ENCODE measurements around the gene OSBPL6.

DNA sequence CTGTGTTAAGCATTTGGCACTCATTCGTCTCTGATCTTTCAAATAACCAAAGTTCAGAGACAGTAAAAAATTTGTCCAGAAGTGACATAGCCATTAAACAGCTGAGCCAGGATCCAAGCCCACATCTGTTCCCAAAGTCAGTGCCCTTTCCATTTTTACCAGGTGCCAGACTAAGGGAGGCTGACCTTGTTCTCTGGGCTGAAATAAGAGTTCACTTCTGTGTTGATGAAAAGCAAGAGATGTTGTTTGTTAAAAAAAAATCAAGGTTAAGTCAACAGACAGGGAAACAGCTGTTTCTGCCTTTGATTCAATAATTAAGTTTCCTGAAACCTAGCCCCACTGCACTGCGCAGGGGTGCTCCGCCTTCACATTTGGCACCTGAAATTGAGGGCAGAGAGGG lies 139.5 kb downstream of the OSBPL6 start:
- TF ChIP-seq, protein P1, sequence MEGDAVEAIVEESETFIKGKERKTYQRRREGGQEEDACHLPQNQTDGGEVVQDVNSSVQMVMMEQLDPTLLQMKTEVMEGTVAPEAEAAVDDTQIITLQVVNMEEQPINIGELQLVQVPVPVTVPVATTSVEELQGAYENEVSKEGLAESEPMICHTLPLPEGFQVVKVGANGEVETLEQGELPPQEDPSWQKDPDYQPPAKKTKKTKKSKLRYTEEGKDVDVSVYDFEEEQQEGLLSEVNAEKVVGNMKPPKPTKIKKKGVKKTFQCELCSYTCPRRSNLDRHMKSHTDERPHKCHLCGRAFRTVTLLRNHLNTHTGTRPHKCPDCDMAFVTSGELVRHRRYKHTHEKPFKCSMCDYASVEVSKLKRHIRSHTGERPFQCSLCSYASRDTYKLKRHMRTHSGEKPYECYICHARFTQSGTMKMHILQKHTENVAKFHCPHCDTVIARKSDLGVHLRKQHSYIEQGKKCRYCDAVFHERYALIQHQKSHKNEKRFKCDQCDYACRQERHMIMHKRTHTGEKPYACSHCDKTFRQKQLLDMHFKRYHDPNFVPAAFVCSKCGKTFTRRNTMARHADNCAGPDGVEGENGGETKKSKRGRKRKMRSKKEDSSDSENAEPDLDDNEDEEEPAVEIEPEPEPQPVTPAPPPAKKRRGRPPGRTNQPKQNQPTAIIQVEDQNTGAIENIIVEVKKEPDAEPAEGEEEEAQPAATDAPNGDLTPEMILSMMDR (IDR thresholded peaks at IDR 0.05) = no peak
- TF ChIP-seq POLR2A (IDR thresholded peaks at IDR 0.05) (no peak), POLR2AphosphoS5 (IDR thresholded peaks at IDR 0.05) (no peak), EP300 (IDR thresholded peaks at IDR 0.05) (no peak)
